Cortex of kidney (tissue), 1 donor: ENCODE data around the gene ELF2.
"Not testable (repeated sequence)": the region's sequence is repeated elsewhere in the genome, so short reads cannot be mapped to it uniquely, and the experiment has no call there.

Source experiments
- DNase-seq: peaks from one replicate; lab custom pipeline; 2025; lab: John Stamatoyannopoulos, UW

The ELF2 gene

GRCh38 chr4:139078926-139079325, 98.1 kb downstream of the ELF2 start:
- no peak for DNase-seq

DNA sequence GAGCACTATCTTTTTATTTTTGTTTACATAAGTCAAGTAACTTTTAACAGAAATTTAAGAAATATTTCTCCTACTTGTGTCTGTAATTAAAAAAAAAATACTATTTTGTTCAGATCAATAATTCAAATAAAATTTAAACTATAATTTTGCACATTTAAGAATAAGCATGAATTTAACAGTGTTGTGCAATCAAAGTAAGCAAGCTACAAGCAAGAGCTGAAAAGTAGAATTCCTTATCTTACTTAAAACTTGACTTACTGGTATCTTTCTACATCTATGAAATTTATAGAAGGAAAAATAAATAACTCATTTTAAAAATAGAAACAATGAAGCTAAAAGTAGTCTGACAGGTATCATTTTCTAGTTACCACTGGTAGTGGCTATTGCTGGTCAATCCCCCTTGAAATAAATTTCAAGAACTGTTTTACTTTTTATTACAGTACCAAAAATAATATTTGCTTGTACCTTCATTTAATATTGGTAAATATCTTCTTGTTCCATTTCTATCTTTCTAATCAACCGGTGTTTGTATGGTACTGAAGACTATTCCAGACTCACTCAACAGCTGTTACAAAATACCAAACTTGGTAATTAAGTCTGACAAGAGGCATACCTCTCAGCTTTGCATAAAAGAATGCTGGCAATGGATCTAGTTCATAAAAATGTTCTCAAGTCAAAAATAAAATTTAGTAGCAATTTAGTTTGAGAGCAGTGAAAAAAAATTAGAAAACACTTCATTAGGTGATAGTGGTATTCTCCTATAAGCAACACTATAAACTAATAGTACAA, 99.3 kb downstream of the ELF2 start:
- no peak for DNase-seq

DNA sequence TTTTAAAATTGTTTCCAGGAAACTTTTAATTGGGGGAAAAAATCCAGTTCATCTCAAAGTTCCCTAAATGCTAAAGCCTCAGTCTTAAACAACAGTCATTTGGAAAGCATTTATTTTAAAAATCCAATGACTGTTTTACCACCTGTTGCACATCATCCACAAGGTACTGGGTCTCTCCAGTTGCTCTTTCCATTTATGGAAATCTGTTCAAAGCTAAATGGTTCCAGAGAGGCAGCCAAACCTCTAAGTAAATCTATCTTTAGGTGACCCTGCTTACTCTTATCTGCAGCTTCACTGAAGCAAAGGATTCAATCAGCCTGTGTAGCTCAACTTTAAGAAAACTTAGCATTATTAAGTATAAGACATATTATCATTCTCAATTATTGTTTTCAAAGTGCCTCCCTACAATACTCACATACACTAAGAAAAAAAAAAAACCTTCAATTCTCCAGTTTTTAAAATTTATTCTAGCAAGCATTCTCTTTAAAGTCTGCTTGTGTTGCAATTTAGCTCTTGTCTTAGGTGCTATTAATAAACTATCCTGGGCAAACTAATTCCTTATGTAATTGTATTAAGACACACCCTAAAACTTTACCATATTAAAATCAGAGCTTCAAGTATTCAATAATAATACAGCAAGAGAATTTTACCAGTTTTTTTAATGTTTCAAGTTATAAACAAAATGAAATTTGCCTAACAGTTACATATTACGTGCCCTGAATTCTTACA, 100.8 kb downstream of the ELF2 start:
- no peak for DNase-seq

DNA sequence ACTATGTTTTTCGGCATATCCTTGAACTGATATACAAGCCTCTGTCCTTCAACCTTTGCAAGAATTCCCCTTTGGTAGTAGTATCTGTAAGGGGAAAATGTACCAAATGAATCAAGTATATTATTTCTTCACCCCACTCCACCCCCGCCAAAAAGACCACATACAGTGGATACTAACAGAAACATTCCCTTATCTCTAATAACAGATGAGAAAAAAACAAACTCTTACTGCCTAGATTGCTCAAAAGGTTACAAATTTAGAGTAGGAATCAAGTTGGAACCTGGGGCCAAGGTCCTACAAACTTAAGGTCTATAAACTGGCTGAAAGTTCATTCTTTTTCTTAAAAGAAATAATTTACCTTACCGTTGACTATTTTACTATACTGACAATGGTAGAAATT, 116.4 kb downstream of the ELF2 start:
- DNase-seq: no peak

- not testable (repeated sequence) for DNase-seq
Observed at GRCh38 chr4:139059026-139059425, 118.0 kb downstream of the ELF2 start.

DNA sequence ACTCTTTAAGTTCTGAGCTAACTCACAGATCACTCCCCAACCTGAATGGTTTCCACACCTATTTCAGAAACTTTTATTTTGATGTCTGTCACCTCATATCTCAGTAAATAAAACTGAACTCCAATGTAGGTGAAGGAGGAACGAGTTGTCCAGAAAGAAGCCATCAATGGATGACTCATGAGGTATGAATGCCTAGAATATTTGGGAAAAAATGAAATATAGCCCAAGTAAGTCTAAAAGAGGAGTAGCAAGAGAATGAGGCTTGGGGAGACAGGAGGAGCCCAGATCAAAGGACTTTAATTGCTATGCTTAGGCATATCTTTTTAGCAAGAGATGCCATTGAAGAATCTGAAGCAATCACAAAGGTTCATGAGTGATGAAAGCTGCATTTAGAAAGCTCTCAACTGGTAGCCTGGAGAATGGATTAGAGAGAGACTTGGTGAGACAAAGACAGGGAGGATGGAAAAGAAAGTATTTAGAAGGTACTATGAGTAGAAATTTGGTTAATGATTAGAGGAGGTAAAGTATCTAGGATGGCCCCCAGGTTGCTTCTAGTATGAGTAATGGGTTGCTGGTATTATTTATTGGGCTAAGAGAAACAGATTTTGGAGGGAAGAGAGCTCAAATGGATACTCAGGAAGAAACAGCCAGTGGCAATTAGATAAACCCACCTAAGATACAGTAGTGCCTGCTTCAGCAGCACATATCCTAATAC, 122.1 kb downstream of the ELF2 start:
- DNase-seq: no peak

DNA sequence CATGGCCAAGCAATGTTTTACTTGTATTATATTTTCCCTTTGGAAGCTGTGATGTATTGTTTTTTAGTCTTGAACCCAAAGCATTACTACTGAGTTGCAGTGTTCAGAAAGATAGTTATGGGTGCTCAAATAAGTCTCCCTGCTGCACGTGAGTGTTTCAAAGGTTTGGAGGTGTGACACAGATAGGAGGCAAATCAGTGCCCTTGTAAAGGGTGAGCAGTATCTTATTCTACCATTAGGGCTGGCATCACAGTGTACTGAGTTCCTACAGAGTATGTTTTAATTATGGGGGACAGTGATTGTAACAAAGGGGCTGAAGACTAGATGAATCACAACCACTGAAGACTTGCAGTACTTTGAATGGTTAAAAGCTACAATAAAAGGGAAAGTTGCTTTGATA, 123.1 kb downstream of the ELF2 start:
- no peak for DNase-seq

GRCh38 chr4:139050446-139050845, 126.6 kb downstream of the ELF2 start:
- no peak for DNase-seq

DNA sequence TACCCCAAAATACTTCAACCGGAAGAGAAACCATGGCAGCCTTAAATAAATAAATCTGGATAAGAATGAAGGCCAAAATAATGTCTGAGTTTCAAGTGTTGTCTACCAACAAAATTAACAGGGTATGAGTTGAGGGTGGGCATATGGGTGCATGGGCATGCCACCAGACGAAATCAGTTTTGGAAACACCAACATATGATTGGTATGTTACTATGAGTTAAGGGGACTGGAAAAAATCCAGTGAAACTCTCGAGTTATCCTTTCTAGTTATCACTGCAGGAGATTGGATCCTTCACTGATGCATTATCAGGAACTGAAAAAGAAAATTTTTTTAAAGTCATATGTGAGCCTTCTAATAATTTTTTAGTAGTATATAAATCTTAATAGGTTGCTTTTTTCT, 129.0 kb downstream of the ELF2 start:
- no peak for DNase-seq

DNA sequence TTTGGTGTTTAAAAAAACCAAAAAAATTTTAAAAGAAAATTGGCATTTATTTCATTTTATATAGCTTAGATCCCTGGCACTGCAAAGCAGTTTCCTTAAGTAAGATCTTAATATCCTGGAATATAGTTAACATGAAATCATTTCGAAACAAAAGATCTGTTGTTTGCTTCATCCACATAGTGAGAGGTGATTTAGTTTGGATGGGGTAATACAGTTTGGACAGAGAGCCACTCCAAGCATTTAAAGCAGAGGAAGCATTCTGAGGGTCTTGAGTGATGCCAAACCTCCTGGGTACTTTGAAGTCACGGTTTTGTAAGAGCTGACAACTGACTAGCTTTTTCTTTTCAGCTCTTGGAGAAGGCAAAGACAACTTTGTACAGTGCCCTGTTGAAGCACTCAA, 132.7 kb downstream of the ELF2 start:
- DNase-seq: no peak

- DNase-seq: no peak
Observed at GRCh38 chr4:139042981-139043460, 134.0 kb downstream of the ELF2 start.

DNA sequence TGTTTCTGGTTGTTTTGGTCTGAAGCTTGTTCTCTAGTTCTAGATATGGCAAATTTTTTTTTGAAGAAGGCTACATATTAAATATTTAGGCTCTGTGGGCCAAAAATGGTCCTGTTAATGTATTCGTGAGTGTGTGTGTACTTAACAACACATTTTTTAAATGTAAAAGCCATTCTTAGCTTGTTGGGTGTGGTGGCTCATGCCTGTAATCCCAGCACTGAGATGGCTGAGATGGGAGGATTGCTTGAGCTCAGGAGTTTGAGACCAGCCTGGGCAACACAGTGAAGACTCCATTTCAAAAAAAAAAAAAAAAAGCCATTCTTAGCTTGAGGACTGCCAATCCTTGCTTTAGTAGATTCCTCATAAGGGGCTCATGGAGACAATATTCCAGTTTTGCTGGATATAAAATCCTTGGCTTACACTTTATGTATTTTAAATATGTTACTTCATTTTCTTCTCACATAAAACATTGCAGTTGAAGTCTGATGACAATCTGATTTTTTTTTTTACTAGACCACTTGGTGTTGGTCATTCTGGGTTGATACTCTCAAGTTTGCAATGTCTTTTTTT, 138.1 kb downstream of the ELF2 start:
- DNase-seq: no peak

- no peak for DNase-seq
Observed at GRCh38 chr4:139036885-139037284, 140.1 kb downstream of the ELF2 start.

- no peak for DNase-seq
Observed at GRCh38 chr4:139035650-139036049, 141.4 kb downstream of the ELF2 start.

DNA sequence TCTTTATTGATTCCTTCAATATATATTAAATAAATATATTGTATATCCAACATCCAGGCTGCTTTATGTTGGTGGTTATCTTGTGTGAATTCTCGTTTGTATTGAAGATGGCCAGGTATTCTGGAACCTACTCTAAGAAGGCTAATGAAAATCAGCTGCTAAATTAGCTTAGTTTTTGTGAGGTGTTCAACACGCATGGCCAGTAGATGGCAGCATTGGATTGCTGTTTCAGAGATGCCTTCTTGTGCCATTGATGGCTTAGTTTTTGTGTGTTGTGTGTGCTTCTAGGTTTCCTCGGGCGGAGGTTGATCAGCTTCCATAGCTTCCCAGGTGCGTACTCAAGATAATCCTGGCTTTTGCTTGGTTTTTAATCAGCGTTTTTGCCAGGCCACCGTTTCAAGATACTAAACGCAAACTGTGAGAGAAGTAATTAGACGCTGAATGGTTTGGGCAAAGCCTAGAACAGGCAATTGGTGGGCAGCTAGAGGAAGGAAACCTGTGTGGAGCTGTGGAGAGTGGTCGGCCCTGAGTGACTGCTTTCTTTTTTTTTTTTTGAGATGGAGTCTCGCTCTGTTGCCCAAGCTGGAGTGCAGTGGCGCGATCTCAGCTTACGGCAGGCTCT, 146.3 kb downstream of the ELF2 start:
- DNase-seq: no peak

DNA sequence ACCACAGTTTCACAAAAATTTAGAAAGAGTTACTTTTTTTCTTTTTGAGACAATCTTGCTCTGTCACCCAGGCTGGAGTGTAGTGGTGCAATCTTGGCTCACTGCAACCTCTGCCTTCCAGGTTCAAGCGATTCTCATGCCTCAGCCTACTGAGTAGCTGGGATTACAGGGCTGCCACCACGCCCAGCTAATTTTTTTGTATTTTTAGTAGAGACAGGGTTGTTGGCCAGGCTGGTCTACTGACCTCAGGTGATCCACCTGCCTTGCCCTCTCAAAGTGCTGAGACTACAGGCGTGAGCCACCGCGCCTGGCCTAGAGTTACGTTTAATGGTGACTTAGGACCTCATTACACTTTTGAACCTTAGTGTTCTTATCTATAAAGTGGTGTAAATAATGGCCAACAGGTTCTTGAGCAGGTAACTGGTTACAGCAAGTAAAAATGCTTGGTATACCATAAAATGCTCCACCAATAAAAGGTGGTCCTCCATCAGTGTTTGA, 147.1 kb downstream of the ELF2 start:
- not testable (repeated sequence) for DNase-seq

DNA sequence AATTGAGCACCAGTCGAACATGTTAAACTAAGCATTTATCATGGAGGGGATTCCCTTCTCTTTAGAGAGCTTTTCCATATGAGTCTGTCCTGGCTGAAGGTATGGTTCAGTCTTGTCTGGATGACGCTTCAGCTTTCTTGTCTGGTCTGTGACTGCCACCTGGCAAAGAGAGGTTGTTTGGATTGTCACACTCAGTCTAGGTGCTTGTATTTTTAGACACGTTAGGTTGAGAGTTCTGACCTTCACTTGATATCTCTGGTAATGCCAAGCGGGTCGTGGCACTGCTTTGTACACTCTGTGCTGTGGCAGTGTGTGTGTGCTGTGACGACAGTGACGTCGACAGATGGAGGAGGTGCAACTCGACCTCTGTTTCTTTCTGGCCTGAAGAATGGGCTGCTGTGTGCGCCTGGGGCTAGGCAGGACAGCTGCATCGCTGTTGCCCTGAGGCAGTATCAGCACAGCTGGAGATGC, 148.8 kb downstream of the ELF2 start:
- no peak for DNase-seq

- no peak for DNase-seq
Observed at GRCh38 chr4:139027776-139028175, 149.2 kb downstream of the ELF2 start.

- DNase-seq: no peak
Observed at GRCh38 chr4:139025841-139026240, 151.2 kb downstream of the ELF2 start.

- DNase-seq: no peak
Observed at GRCh38 chr4:139024686-139025085, 152.3 kb downstream of the ELF2 start.

- DNase-seq: no peak
Observed at GRCh38 chr4:139022835-139023234, 154.2 kb downstream of the ELF2 start.

DNA sequence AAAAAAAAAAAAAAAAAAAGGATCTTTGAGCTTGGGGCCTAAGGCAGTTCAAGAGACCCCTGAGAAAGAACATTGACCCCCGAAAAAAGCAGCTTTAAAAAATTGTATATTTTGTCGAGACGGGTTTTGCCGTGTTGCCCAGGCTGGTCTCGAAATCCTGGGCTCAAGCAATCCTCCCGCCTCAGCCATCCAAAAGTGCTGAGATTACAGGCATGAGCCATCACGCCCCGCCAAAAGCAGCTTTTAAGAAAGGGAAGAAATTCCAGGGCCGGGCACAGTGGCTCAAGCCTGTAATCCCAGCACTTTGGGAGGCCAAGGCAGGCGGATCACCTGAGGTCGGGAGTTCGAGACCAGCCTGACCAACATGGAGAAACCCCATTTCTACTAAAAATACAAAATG, 155.9 kb downstream of the ELF2 start:
- DNase-seq: not testable (repeated sequence)
